ENCODE data around the gene CFAP97D1.

CFAP97D1 gene

GRCh38 chr17:43779145-43780125, 800 bp upstream of the CFAP97D1 start:
- H4K20me1 ChIP-seq (ENCODE audit: low read depth, low read length), result no peaks in the 10 kb centered on the region
- no peak overlapping the region for H3K27ac ChIP-seq (ENCODE audit: low read depth, low read length)
- peak overlapping the region; percentile 30; the same call in 1 of the 2 replicates for H3K9ac ChIP-seq (ENCODE audit: low read length)
- no peaks in the 10 kb centered on the region for H3K36me3 ChIP-seq (ENCODE audit: low read length)
- no peaks in the 10 kb centered on the region for H3K27me3 ChIP-seq (ENCODE audit: low read length)
- H3K9me3 ChIP-seq (ENCODE audit: insufficient read depth, low read length), result no peaks in the 10 kb centered on the region
- peak overlapping the region; percentile 62 for H3K4me2 ChIP-seq (ENCODE audit: low read depth, low read length, poor library complexity, severe bottlenecking)
- H3F3A ChIP-seq (ENCODE audit: insufficient read depth), result no peaks in the 10 kb centered on the region
- no peaks in the 10 kb centered on the region for H3K9me2 ChIP-seq (replicated peaks; ENCODE audit: insufficient read depth, low read length)
- peak overlapping the region; percentile 48 for H3K4me3 ChIP-seq (ENCODE audit: insufficient read depth, low read length, poor library complexity, severe bottlenecking)
- TF ChIP-seq CTCF (IDR thresholded peaks at IDR 0.05; ENCODE audit: insufficient read depth, low read length, poor library complexity, severe bottlenecking) (no peak), EZH2phosphoT487 (conservative IDR thresholded peaks at IDR 0.05; ENCODE audit: low read length) (no peak)
- H3K79me2 ChIP-seq (ENCODE audit: insufficient read depth, low read length), result no peaks in the 10 kb centered on the region
- no peak overlapping the region for H2AFZ ChIP-seq (ENCODE audit: low read depth, low read length, severe bottlenecking)

DNA sequence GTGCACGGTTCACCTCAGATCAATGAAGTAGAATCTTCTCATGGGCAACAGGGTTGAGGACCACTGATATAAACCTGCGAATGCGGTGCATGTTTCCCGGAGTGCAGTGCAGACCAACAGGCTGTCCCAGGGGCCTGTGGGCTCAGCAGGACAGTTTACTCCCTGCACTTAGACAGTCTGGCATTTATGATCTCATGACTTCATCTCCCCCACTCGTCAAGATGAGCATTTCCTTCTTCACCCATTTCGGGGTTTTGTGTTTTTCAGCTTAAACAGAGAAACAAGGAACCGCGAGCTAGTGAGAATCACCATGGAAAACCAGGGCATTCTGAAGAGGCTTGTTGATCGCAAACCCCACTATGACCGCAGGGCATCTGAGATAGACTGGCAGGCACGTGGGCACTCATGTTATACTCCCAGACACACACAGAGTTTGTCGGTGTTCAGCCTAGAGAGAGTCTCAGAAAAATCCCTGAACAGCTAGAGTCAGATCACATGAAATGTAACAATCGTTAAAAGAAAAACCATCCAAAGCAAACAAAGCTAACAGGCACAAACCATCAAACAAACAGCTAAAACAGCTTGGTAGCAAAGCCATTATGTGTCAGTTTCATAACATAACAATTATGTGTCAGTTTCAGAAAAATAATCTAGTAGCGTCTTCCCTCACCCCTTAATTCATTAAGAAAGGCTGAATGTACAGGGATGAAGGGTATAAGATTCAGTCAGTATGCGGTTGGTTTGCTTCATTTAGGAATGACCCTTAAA, 2.9 kb downstream of the CFAP97D1 start:
- no peak overlapping the region for H3K4me2 ChIP-seq (ENCODE audit: low read depth, low read length, poor library complexity, severe bottlenecking)
- H3K27me3 ChIP-seq (ENCODE audit: low read length), result no peaks in the 10 kb centered on the region
- H3K27ac ChIP-seq (ENCODE audit: low read depth, low read length), result no peak overlapping the region
- H3K9me2 ChIP-seq (replicated peaks; ENCODE audit: insufficient read depth, low read length), result no peaks in the 10 kb centered on the region
- no peak overlapping the region for H3K9ac ChIP-seq (ENCODE audit: low read length)
- no peaks in the 10 kb centered on the region for H3F3A ChIP-seq (ENCODE audit: insufficient read depth)
- no peaks in the 10 kb centered on the region for H3K36me3 ChIP-seq (ENCODE audit: low read length)
- no peaks in the 10 kb centered on the region for H4K20me1 ChIP-seq (ENCODE audit: low read depth, low read length)
- TF ChIP-seq CTCF (IDR thresholded peaks at IDR 0.05; ENCODE audit: insufficient read depth, low read length, poor library complexity, severe bottlenecking) (no peak), EZH2phosphoT487 (conservative IDR thresholded peaks at IDR 0.05; ENCODE audit: low read length) (no peak)
- H3K9me3 ChIP-seq (ENCODE audit: insufficient read depth, low read length), result no peaks in the 10 kb centered on the region
- H3K4me3 ChIP-seq (ENCODE audit: insufficient read depth, low read length, poor library complexity, severe bottlenecking), result no peak overlapping the region
- H2AFZ ChIP-seq (ENCODE audit: low read depth, low read length, severe bottlenecking), result no peak overlapping the region
- no peaks in the 10 kb centered on the region for H3K79me2 ChIP-seq (ENCODE audit: insufficient read depth, low read length)

DNA sequence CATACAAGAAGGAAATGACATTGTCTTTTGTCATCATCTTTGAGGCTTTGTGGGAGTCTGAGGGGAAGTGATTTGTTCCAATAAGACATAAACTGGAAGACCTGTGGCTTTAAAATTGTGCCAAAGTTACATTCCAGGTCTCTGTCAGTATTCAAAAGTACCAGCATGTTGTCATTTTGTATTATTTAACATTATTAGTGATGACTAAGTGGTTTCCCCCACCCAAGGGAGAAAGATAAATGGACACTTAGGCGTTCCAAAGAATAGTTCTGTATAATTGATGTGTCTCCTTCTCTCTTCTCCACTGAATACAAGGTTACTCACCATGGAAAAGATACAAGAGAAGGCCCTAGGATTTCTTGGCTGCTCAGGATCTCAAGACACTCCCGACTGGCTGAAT, 3.8 kb downstream of the CFAP97D1 start:
- H3K27ac ChIP-seq (ENCODE audit: low read depth, low read length), result no peak overlapping the region
- H3K9me2 ChIP-seq (replicated peaks; ENCODE audit: insufficient read depth, low read length), result no peaks in the 10 kb centered on the region
- no peaks in the 10 kb centered on the region for H3K9me3 ChIP-seq (ENCODE audit: insufficient read depth, low read length)
- no peaks in the 10 kb centered on the region for H3F3A ChIP-seq (ENCODE audit: insufficient read depth)
- H3K4me2 ChIP-seq (ENCODE audit: low read depth, low read length, poor library complexity, severe bottlenecking), result no peak overlapping the region
- no peak overlapping the region for H2AFZ ChIP-seq (ENCODE audit: low read depth, low read length, severe bottlenecking)
- H3K79me2 ChIP-seq (ENCODE audit: insufficient read depth, low read length), result no peaks in the 10 kb centered on the region
- TF ChIP-seq CTCF (IDR thresholded peaks at IDR 0.05; ENCODE audit: insufficient read depth, low read length, poor library complexity, severe bottlenecking), result no peak
- TF ChIP-seq EZH2phosphoT487 (conservative IDR thresholded peaks at IDR 0.05; ENCODE audit: low read length), result no peak
- no peak overlapping the region for H3K9ac ChIP-seq (ENCODE audit: low read length)
- H3K27me3 ChIP-seq (ENCODE audit: low read length), result no peaks in the 10 kb centered on the region
- no peaks in the 10 kb centered on the region for H4K20me1 ChIP-seq (ENCODE audit: low read depth, low read length)
- no peaks in the 10 kb centered on the region for H3K36me3 ChIP-seq (ENCODE audit: low read length)
- no peak overlapping the region for H3K4me3 ChIP-seq (ENCODE audit: insufficient read depth, low read length, poor library complexity, severe bottlenecking)
